Esophagus squamous epithelium (tissue), 5 donors: Measurements from ENCODE around the gene EIF3CL. TPM values are rescaled to one million over a fixed set of nuclear protein-coding genes. Genes with fewer than 3 reads are reported as not detected.
"Not testable (repeated sequence)": the region's sequence is repeated elsewhere in the genome, so short reads cannot be mapped to it uniquely, and the experiment has no call there.

ENCODE experiments used
- DNase-seq: peaks from one replicate; lab custom pipeline; 2025; lab: John Stamatoyannopoulos, UW
- H3K27ac ChIP-seq, 4 donors: fragments of 200-600 bp; sonication (generic); one replicate each; pipeline ENCODE4 v1.5.1; 2016 to 2019; ENCODE audit warnings: mild to moderate bottlenecking in 1 of 4
- H3K27me3 ChIP-seq, 4 donors: fragments of 200-600 bp; sonication (generic); 1 replicate in 3 of 4; 2 replicates in 1 of 4; pipeline versions ENCODE4 v1.5.1 to v1.6.0; 2017 to 2021; ENCODE audit warnings: antibody characterized with exemption in 1 of 4
- H3K36me3 ChIP-seq, 3 donors: fragments of 200-600 bp; sonication (generic); one replicate each; pipeline ENCODE4 v1.5.1; 2016 to 2019
- H3K4me1 ChIP-seq, 3 donors: fragments of 200-600 bp; sonication (generic); one replicate each; pipeline ENCODE4 v1.5.1; 2017 to 2019
- H3K4me3 ChIP-seq, 4 donors: fragments of 200-600 bp; sonication (generic); 1 replicate in 3 of 4; 2 replicates in 1 of 4; pipeline ENCODE4 v1.5.1; 2016 to 2019; ENCODE audit warnings: mild to moderate bottlenecking in 2 of 4, moderate library complexity in 1 of 4
- H3K9me3 ChIP-seq, 3 donors: fragments of 200-600 bp; sonication (generic); one replicate each; pipeline ENCODE4 v1.5.1; 2016 to 2019
- WGBS, 2 donors: methylation state at CpG; one replicate each; pipeline ENCODE4 v1.1.5; 2018; 5-methylcytosine and 5-hydroxymethylcytosine counted together
- intact Hi-C: fragments of 100-400 bp; cut with DNase I; formaldehyde crosslinking; loops from one replicate; pipeline ENCODE4 v1.15.0; 2022
- total RNA-seq, 4 donors: library from RNA; depleted of rRNA; stranded (reverse); fragments of >200 nt; gene quantifications; one replicate each; pipeline ENCODE4 v1.1.0, GENCODE V29; 2016
- donor health status: DM: yes; HTN: yes; CAD: no.

The EIF3CL gene
- total RNA-seq, 4 donors from 2014 or later = 115 to 271 (median 124) TPM

DNA sequence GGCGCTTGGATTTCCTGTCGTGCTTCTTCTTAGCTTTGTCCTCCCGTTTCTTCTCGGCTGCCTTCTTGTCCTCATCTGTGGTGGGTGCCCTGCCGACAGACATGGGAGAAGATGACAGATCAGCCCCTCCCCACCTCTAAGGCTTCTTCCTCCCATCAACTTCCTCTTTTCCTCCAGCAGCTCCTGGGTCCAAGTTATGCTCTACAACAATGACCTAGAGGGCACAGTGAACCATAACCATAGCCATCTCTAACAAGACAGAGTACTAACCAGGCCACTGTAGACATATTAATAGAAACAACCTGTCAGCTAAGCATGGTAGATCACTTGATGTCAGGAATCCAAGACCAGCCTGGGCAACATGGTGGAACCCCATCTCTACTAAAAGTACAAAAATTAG, 11.6 kb downstream of the EIF3CL start:
- H3K4me1 ChIP-seq, H3K4me3 ChIP-seq, intact Hi-C loops, H3K9me3 ChIP-seq, H3K27ac ChIP-seq, H3K36me3 ChIP-seq, H3K27me3 ChIP-seq, DNase-seq: not testable (repeated sequence)
- WGBS, 2 donors = no CpG with 5 or more reads among the region's 5 CpGs

- intact Hi-C loops, H3K27me3 ChIP-seq, H3K9me3 ChIP-seq, H3K27ac ChIP-seq, DNase-seq, H3K4me3 ChIP-seq, H3K4me1 ChIP-seq, H3K36me3 ChIP-seq: not testable (repeated sequence)
- no CpG with 5 or more reads among the region's 10 CpGs for WGBS, 2 donors
These were observed 21.3 kb downstream of the EIF3CL start for GRCh38 chr16:28382177-28382867.

DNA sequence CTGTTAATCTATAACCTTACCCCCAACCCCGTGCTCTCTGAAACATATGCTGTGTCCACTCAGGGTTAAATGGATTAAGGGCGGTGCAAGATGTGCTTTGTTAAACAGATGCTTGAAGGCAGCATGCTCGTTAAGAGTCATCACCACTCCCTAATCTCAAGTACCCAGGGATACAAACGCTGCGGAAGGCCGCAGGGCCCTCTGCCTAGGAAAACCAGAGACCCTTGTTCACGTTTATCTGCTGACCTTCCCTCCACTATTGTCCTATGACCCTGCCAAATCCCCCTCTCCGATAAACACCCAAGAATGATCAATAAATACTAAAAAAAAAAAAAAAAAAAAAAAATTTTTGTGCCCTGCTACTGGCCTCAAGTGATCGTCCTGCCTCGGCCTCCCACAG, 25.8 kb downstream of the EIF3CL start:
- DNase-seq, H3K9me3 ChIP-seq, H3K27ac ChIP-seq, intact Hi-C loops, H3K4me1 ChIP-seq, H3K4me3 ChIP-seq, H3K27me3 ChIP-seq, H3K36me3 ChIP-seq: not testable (repeated sequence)
- 62 to 77% methylated on average over 2 to 5 of the region's 10 CpGs for WGBS, 2 donors

DNA sequence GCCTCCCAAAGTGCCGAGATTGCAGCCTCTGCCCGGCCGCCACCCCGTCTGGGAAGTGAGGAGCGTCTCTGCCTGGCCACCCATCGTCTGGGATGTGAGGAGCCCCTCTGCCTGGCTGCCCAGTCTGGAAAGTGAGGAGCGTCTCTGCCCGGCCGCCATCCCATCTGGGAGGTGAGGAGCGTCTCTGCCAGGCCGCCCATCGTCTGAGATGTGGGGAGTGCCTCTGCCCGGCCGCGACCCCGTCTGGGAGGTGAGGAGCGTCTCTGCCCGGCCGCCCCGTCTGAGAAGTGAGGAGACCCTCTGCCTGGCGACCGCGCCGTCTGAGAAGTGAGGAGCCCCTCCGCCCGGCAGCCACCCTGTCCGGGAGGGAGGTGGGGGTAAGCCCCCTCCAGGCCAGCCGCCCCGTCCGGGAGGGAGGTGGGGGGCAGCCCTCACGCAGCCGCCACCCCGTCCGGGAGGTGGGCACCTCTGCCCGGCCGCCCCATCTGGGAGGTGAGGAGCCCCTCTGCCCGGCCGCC, 26.5 kb downstream of the EIF3CL start:
- H3K27ac ChIP-seq, H3K4me3 ChIP-seq, intact Hi-C loops, H3K9me3 ChIP-seq, H3K36me3 ChIP-seq, DNase-seq, H3K4me1 ChIP-seq, H3K27me3 ChIP-seq: not testable (repeated sequence)
- no CpG with 5 or more reads among the region's 38 CpGs for WGBS, 2 donors

DNA sequence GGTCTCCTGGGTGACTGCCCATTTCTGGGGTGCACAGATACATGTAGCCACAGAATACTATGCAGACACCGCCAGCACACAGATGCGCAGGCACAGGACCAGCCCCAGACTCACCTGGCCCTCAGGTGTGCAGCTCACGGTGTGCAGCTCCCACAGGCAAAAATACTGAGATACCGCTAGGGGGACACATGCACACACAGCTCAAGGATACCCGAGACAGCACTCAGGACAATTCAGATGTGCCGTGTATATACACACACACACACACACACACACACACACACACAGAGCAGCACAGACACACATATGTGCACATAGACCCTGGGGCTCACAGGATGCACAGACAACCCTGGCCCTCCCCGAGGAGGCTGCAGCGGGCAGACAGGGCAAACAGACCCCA, 28.5 kb downstream of the EIF3CL start:
- DNase-seq, H3K4me3 ChIP-seq, H3K36me3 ChIP-seq, H3K9me3 ChIP-seq, H3K27me3 ChIP-seq, H3K4me1 ChIP-seq, intact Hi-C loops, H3K27ac ChIP-seq: not testable (repeated sequence)
- no CpG with 5 or more reads among the region's 8 CpGs for WGBS, 2 donors

DNA sequence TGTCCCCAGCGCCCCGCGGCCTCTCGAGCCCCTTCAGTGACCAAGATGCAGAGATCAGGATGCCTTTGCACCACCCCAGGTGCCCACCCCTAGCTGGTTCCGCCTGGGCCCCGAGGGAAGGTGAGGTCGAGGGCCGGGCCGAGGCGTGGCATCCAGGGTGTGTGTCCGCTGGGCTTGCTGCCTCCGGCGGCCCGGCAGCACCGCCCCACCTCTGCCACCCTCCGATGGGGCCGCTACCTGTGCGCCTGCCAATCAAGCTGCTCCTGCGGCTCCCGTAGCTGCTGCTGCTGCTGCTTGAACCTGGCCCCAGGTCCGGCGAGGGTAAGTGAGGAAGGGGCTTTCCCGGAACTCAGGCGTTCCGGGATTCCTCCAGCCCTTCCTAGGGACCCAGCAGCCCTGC, 29.4 kb downstream of the EIF3CL start:
- H3K4me1 ChIP-seq, H3K4me3 ChIP-seq, H3K9me3 ChIP-seq, H3K27me3 ChIP-seq, intact Hi-C loops, DNase-seq, H3K27ac ChIP-seq, H3K36me3 ChIP-seq: not testable (repeated sequence)
- WGBS, 2 donors = no CpG with 5 or more reads among the region's 25 CpGs

DNA sequence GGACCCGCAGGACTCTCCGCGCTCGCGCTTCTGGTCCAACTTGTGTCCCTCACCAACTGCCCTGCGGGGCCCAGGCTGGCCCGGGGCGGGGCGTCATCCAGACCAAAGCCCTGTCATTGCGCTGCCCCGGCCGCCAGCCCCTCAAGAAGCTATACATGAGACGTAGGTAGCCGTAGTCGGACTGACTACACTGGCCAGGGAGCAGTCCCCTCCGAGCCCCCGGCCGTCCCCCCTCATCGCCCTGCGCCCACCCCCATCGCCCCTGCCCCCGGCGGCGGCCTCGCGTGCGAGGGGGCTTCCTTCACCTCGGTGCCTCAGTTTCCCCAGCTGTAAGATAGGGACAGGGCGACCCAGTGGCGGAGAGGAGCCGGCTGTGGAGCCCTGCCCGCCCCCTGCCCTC, 35.7 kb downstream of the EIF3CL start:
- H3K36me3 ChIP-seq, H3K4me1 ChIP-seq, H3K9me3 ChIP-seq, H3K4me3 ChIP-seq, intact Hi-C loops, H3K27ac ChIP-seq, DNase-seq, H3K27me3 ChIP-seq: not testable (repeated sequence)
- no CpG with 5 or more reads among the region's 32 CpGs for WGBS, 2 donors

- H3K27ac ChIP-seq, H3K9me3 ChIP-seq, DNase-seq, H3K27me3 ChIP-seq, intact Hi-C loops, H3K4me1 ChIP-seq, H3K36me3 ChIP-seq: not testable (repeated sequence)
- 0% methylated on average over 1 of the region's 75 CpGs; no CpG with 5 or more reads in 1 of the 2 donors for WGBS, 2 donors
- H3K4me3 ChIP-seq = peak overlapping the region in 1 of 4 donors; percentile 18
These were observed 39.1 kb downstream of the EIF3CL start for GRCh38 chr16:28364268-28365173.

DNA sequence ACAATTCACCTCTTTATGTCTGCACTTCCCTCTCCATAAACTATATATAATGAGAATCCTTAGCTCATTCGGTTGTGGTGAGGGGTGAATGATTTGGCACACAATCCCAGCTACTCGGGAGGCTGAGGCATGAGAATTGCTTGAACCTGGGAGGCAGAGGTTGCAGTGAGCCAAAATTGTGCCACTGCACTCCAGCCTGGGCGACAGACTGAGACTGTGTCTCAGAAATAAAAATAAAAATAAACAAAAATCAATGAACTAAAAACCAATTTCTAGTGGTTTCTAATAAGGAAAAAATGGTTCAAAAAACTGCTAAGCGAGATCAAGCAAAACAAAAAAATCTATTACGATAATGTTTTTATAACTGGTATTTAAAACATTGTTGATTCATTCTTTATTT, 40.2 kb downstream of the EIF3CL start, which contains the start of gene NPIPB6:
Gene NPIPB6 (minus strand): TSS at position 101 of the 400 bp plus-strand sequence. CDS start 686 bp downstream, outside the sequence.
- H3K27ac ChIP-seq, H3K4me1 ChIP-seq, H3K27me3 ChIP-seq, intact Hi-C loops, H3K4me3 ChIP-seq, H3K36me3 ChIP-seq, H3K9me3 ChIP-seq, DNase-seq: not testable (repeated sequence)
- WGBS, 2 donors = no CpG with 5 or more reads among the region's 5 CpGs

DNA sequence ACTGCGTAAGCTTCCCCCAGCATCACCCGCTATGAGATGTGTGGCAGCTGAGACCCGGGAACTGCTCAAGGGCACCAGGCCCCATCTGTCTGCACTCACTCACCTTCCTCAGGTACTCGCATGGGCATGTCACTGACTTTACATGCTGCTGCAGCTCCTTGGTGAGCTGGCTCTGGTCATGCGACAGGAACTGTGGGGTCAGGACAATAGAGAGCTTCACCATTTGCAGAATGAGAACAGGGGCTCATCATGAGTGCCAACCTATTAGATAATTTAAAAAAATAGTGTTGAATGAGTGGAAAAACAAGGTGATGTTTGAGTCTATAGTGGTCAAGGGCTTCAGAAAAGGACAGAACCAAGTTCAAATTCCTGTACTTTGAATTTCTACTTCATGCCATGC, 41.0 kb downstream of the EIF3CL start:
- H3K4me3 ChIP-seq, H3K4me1 ChIP-seq, H3K27me3 ChIP-seq, intact Hi-C loops, H3K9me3 ChIP-seq, H3K27ac ChIP-seq, DNase-seq, H3K36me3 ChIP-seq: not testable (repeated sequence)
- WGBS, 2 donors = 43% methylated on average over 1 of the region's 5 CpGs; no CpG with 5 or more reads in 1 of the 2 donors

DNA sequence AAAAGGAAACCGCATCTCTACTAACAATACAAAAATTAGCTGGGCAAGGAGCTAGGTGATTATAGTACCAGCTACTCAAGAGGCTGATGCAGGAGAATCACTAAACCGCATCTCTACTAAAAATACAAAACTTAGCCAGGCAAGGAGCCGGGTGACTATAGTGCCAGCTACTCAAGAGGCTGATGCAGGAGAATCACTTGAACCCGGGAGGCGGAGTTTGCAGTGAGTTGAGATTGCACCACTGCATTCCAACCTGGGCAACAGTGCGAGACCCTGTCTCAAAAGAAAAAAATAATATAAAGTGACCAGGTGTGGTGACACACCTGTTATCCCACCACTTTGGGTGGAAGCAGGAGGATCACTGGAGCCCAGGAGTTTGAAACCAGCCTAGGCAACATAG, 65.4 kb downstream of the EIF3CL start:
- not testable (repeated sequence) for DNase-seq

GRCh38 chr16:28336940-28337710, 66.5 kb downstream of the EIF3CL start:
- H3K27me3 ChIP-seq, H3K4me1 ChIP-seq, DNase-seq, H3K9me3 ChIP-seq, H3K36me3 ChIP-seq, H3K4me3 ChIP-seq, intact Hi-C loops: not testable (repeated sequence)
- 48 to 52% methylated on average over 3 of the region's 5 CpGs for WGBS, 2 donors
- H3K27ac ChIP-seq = peak overlapping the region in 1 of 4 donors; percentile 42

More for the DNA sequence above, 65.4 kb downstream of the EIF3CL start:
- H3K36me3 ChIP-seq, H3K27me3 ChIP-seq, H3K27ac ChIP-seq, H3K4me3 ChIP-seq, H3K4me1 ChIP-seq, H3K9me3 ChIP-seq, intact Hi-C loops: not testable (repeated sequence)
- 86 to 97% methylated on average over 4 to 5 of the region's 6 CpGs for whole genome bisulfite sequencing, 2 donors
